Neural crest cell (in vitro differentiated cells): ENCODE data around the gene MLX. TPM values are rescaled to one million over a fixed set of nuclear protein-coding genes. Genes with fewer than 3 reads are reported as not detected.

Source experiments
- DNase-seq: peaks from one replicate; pipeline ENCODE4 v3.0.0; 2021; ENCODE audit warnings: low read depth, mixed read lengths, low spot score
- H3K27ac Mint-ChIP-seq: one replicate; pipeline ENCODE4 v1.8.0; 2021; ENCODE audit warnings: mild to moderate bottlenecking, mixed read lengths; ENCODE audit not compliant: unreplicated experiment
- H3K27me3 Mint-ChIP-seq: 2 replicates; pipeline ENCODE4 v1.8.0; 2021; ENCODE audit warnings: low read depth, mild to moderate bottlenecking, mixed read lengths
- H3K36me3 Mint-ChIP-seq: 2 replicates; pipeline ENCODE4 v1.8.0; 2021; ENCODE audit warnings: low read depth, mild to moderate bottlenecking, mixed read lengths
- H3K4me1 Mint-ChIP-seq: 2 replicates; pipeline ENCODE4 v1.8.0; 2021; ENCODE audit warnings: mixed read lengths
- H3K4me3 Mint-ChIP-seq: one replicate; pipeline ENCODE4 v1.8.0; 2021; ENCODE audit warnings: mild to moderate bottlenecking, mixed read lengths
- H3K9me3 Mint-ChIP-seq: 2 replicates; pipeline ENCODE4 v1.8.0; 2021; ENCODE audit warnings: mixed read lengths
- CTCF ChIP-seq: fragments of 200-600 bp; sonication (generic); conservative IDR thresholded peaks from 2 replicates; pipeline ENCODE4 v1.5.0; 2021; ENCODE audit warnings: antibody characterized with exemption, mild to moderate bottlenecking
- total RNA-seq: library from RNA; stranded (reverse); gene quantifications from 2 replicates; pipeline ENCODE4 v1.2.1, GENCODE V29; 2021

The MLX gene
- total RNA-seq, 1 donor from 2014 or later: 38.6 TPM

GRCh38 chr17:42519546-42520491 is 47.1 kb upstream of the MLX start:
- peaks cover 6% of the 10 kb centered on the region for H3K36me3 Mint-ChIP-seq
- H3K27ac Mint-ChIP-seq: peak overlapping the region; percentile 97
- peaks cover 57% of the 10 kb centered on the region for H3K4me1 Mint-ChIP-seq
- peak; percentile 11 for DNase-seq
- H3K4me3 Mint-ChIP-seq: peak overlapping the region; percentile 15
- H3K9me3 Mint-ChIP-seq: no peaks in the 10 kb centered on the region
- no peaks in the 10 kb centered on the region for H3K27me3 Mint-ChIP-seq
- TF ChIP-seq CTCF: no peak

GRCh38 chr17:42520540-42520951 is 46.4 kb upstream of the MLX start:
- peak; percentile 46 for TF ChIP-seq CTCF
- peaks cover 57% of the 10 kb centered on the region for H3K4me1 Mint-ChIP-seq
- H3K27ac Mint-ChIP-seq: peak overlapping the region; percentile 97
- no peaks in the 10 kb centered on the region for H3K9me3 Mint-ChIP-seq
- peaks cover 6% of the 10 kb centered on the region for H3K36me3 Mint-ChIP-seq
- peak overlapping the region; percentile 9 for H3K4me3 Mint-ChIP-seq
- H3K27me3 Mint-ChIP-seq: no peaks in the 10 kb centered on the region
- DNase-seq: peak; percentile 27

- no peak for TF ChIP-seq CTCF
- H3K36me3 Mint-ChIP-seq: peaks cover 6% of the 10 kb centered on the region
- no peaks in the 10 kb centered on the region for H3K27me3 Mint-ChIP-seq
- no peak for DNase-seq
- no peaks in the 10 kb centered on the region for H3K9me3 Mint-ChIP-seq
- peak overlapping the region; percentile 52 for H3K27ac Mint-ChIP-seq
- peaks cover 57% of the 10 kb centered on the region for H3K4me1 Mint-ChIP-seq
- peak overlapping the region; percentile 41 for H3K4me3 Mint-ChIP-seq
These were observed 45.9 kb upstream of the MLX start for GRCh38 chr17:42521036-42521435.

GRCh38 chr17:42521666-42522262 is 45.1 kb upstream of the MLX start:
- H3K27me3 Mint-ChIP-seq: no peaks in the 10 kb centered on the region
- peaks cover 6% of the 10 kb centered on the region for H3K36me3 Mint-ChIP-seq
- DNase-seq: no peak
- H3K9me3 Mint-ChIP-seq: no peaks in the 10 kb centered on the region
- peaks cover 57% of the 10 kb centered on the region for H3K4me1 Mint-ChIP-seq
- no peak overlapping the region for H3K4me3 Mint-ChIP-seq
- H3K27ac Mint-ChIP-seq: no peak overlapping the region
- TF ChIP-seq CTCF: no peak

GRCh38 chr17:42522263-42522790 is 44.6 kb upstream of the MLX start:
- no peaks in the 10 kb centered on the region for H3K27me3 Mint-ChIP-seq
- H3K4me3 Mint-ChIP-seq: no peak overlapping the region
- H3K9me3 Mint-ChIP-seq: no peaks in the 10 kb centered on the region
- peaks cover 6% of the 10 kb centered on the region for H3K36me3 Mint-ChIP-seq
- no peak overlapping the region for H3K27ac Mint-ChIP-seq
- peaks cover 59% of the 10 kb centered on the region for H3K4me1 Mint-ChIP-seq
- no peak for TF ChIP-seq CTCF
- no peak for DNase-seq
